Activated CD8-positive, alpha-beta memory T cell treated with anti-CD3 and anti-CD28 coated beads, Interleukin-2, amount 50 U/mL, for 1 hour (primary cell): ENCODE results near the gene RAB7B.
A peak's percentile ranks its signal among the peaks of the same experiment; 100 is the strongest.
"Not testable (repeated sequence)": the region's sequence is repeated elsewhere in the genome, so short reads cannot be mapped to it uniquely, and the experiment has no call there.

Experiments
- DNase-seq: peaks from one replicate; pipeline ENCODE4 v3.0.0-alpha.2; 2020; ENCODE audit errors: extremely low read depth

RAB7B gene

GRCh38 chr1:205996641-205997040 is 6.6 kb downstream of the RAB7B start:
- DNase-seq = not testable (repeated sequence)

- no peak for DNase-seq
Observed at GRCh38 chr1:205994346-205994745, 8.8 kb downstream of the RAB7B start.

- DNase-seq = no peak
Observed at GRCh38 chr1:205993068-205993467, 10.1 kb downstream of the RAB7B start.

- DNase-seq = no peak
Observed at GRCh38 chr1:205992218-205992882, 10.8 kb downstream of the RAB7B start.

GRCh38 chr1:205991237-205991636 is 12.0 kb downstream of the RAB7B start:
- DNase-seq = no peak

- DNase-seq = no peak
Observed at GRCh38 chr1:205990226-205990625, 13.0 kb downstream of the RAB7B start.

- no peak for DNase-seq
Observed at GRCh38 chr1:205989786-205990185, 13.4 kb downstream of the RAB7B start.

- no peak for DNase-seq
Observed at GRCh38 chr1:205988585-205988995, 14.6 kb downstream of the RAB7B start.

GRCh38 chr1:205986861-205987260 is 16.3 kb downstream of the RAB7B start:
- DNase-seq = no peak

GRCh38 chr1:205986292-205986691 is 16.9 kb downstream of the RAB7B start:
- no peak for DNase-seq

- no peak for DNase-seq
Observed at GRCh38 chr1:205985330-205986005, 17.7 kb downstream of the RAB7B start.

GRCh38 chr1:205983925-205984725 is 19.1 kb downstream of the RAB7B start:
- no peak for DNase-seq

GRCh38 chr1:205981257-205981656 is 21.9 kb downstream of the RAB7B start:
- DNase-seq = no peak

GRCh38 chr1:205980237-205980870 is 22.8 kb downstream of the RAB7B start:
- DNase-seq = no peak

GRCh38 chr1:205979301-205979700 is 23.9 kb downstream of the RAB7B start:
- no peak for DNase-seq

GRCh38 chr1:205978676-205979075 is 24.5 kb downstream of the RAB7B start:
- no peak for DNase-seq

GRCh38 chr1:205977402-205978014 is 25.7 kb downstream of the RAB7B start:
- DNase-seq = peak; percentile 34

GRCh38 chr1:205976708-205977401 is 26.3 kb downstream of the RAB7B start:
- no peak for DNase-seq

- no peak for DNase-seq
Observed at GRCh38 chr1:205976036-205976435, 27.2 kb downstream of the RAB7B start.

GRCh38 chr1:205975387-205975998 is 27.7 kb downstream of the RAB7B start:
- DNase-seq = no peak

GRCh38 chr1:205974712-205975111 is 28.5 kb downstream of the RAB7B start:
- no peak for DNase-seq
